ENCODE measurements around the gene ADAD2. TPM values are rescaled to one million over a fixed set of nuclear protein-coding genes. Genes with fewer than 3 reads are reported as not detected.
"Not testable (repeated sequence)": the region's sequence is repeated elsewhere in the genome, so short reads cannot be mapped to it uniquely, and the experiment has no call there.

ADAD2 gene
- total and polyA plus RNA-seq, 2 donors (not counting 1 experiment from before 2014, with no cell fraction given): 0.06 TPM; not detected in 1

DNA sequence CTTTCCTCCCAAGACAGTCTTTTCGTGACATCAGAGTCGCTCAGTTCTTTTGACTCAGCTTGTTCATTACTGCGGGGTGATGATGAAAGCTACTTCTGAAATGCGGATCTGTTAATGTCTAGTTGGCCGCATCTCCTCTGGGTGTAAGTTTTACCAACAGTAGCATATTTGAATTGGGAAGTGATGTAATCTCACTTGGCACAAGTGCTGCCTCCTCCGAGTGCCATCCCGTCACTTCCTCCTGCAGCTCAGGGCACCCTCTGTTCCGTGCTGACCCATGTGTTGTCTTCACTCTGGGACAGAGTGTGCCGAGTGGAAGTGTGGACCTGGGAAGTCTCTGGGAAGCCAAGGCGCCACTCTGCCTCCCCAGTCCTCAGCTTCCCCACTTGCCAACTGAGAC lies 8.9 kb downstream of the ADAD2 start:
- Histone ChIP-seq H2AFZ (ENCODE audit: insufficient read depth, low read depth, low read length, poor library complexity, severe bottlenecking) (no peak overlapping the region), H3K27me3 (replicated peaks in 1 of 4; ENCODE audit: control extremely low read depth in 1 of 4, control insufficient read depth in 3 of 4, insufficient read depth in 4 of 4, low read length in 3 of 4) (no peaks in the 10 kb centered on the region), H3K4me1 (ENCODE audit: control insufficient read depth in 2 of 2, insufficient read depth in 2 of 2, low read length in 2 of 2) (no peaks in the 10 kb centered on the region), H3K27ac (ENCODE audit: low read length in 2 of 2) (no peak overlapping the region), H3K36me3 (replicated peaks in 1 of 2; ENCODE audit: control extremely low read depth in 1 of 2, control insufficient read depth in 1 of 2, extremely low read depth in 1 of 2, insufficient read depth in 2 of 2, low read length in 1 of 2) (no peaks in the 10 kb centered on the region), H4K20me1 (ENCODE audit: control insufficient read depth, insufficient read depth, low read length, poor library complexity, severe bottlenecking) (no peaks in the 10 kb centered on the region), H3K9me3 (ENCODE audit: control extremely low read depth in 1 of 3, control insufficient read depth in 2 of 3, insufficient read depth in 1 of 3, low read length in 2 of 3) (no peaks in the 10 kb centered on the region), H3K79me2 (ENCODE audit: control insufficient read depth, insufficient read depth, low read length) (no peaks in the 10 kb centered on the region), H3K4me2 (replicated peaks; ENCODE audit: low read depth, low read length, poor library complexity, severe bottlenecking) (no peak overlapping the region), H3K4me3 (ENCODE audit: control extremely low read depth in 1 of 5, extremely low read depth in 1 of 5, insufficient read depth in 1 of 5, low read depth in 2 of 5, low read length in 4 of 5) (no peak overlapping the region), H3K9ac (ENCODE audit: low read length) (no peak overlapping the region)
- intact Hi-C loops (cut with micrococcal nuclease): no loop called here
- Mint-ChIP-seq H3K4me1 (no peaks in the 10 kb centered on the region), H3K27me3 (peaks cover 3% of the 10 kb centered on the region), H3K27ac (no peak overlapping the region), H3K4me3 (no peak overlapping the region), H3K9me3 (ENCODE audit: insufficient read depth) (no peaks in the 10 kb centered on the region)
- ATAC-seq (ENCODE audit: low read depth) (no peak), DNase-seq (no peak)
- TF ChIP-seq EZH2 (IDR thresholded peaks at IDR 0.05; ENCODE audit: borderline replicate concordance, insufficient read depth, low read depth, low read length, poor library complexity, severe bottlenecking): no peak
- TF ChIP-seq, protein P1, sequence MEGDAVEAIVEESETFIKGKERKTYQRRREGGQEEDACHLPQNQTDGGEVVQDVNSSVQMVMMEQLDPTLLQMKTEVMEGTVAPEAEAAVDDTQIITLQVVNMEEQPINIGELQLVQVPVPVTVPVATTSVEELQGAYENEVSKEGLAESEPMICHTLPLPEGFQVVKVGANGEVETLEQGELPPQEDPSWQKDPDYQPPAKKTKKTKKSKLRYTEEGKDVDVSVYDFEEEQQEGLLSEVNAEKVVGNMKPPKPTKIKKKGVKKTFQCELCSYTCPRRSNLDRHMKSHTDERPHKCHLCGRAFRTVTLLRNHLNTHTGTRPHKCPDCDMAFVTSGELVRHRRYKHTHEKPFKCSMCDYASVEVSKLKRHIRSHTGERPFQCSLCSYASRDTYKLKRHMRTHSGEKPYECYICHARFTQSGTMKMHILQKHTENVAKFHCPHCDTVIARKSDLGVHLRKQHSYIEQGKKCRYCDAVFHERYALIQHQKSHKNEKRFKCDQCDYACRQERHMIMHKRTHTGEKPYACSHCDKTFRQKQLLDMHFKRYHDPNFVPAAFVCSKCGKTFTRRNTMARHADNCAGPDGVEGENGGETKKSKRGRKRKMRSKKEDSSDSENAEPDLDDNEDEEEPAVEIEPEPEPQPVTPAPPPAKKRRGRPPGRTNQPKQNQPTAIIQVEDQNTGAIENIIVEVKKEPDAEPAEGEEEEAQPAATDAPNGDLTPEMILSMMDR (IDR thresholded peaks at IDR 0.05): no peak
- WGBS (ENCODE audit: insufficient coverage): 70% methylated on average over 8 of the region's 10 CpGs
- ChIA-PET POLR2A (no interaction called here), CTCF (no interaction called here)

DNA sequence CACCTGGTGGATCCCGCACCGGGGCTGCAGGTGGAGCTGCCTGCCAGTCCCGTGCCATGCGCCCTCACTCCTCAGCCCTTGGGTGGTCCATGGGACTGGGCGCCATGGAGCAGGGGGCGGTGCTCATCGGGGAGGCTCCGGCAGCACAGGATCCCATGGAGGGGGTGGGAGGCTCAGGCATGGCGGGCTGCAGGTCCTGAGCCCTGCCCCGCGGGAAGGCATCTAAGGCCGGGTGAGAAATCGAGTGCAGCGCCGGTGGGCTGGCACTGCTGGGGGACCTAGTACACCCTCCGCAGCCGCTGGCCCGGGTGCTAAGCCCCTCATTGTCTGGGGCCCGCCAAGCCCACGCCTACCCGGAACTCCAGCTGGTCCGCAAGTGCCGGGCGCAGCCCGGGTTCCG lies 13.6 kb downstream of the ADAD2 start:
- H3K79me2 ChIP-seq (ENCODE audit: control insufficient read depth, insufficient read depth, low read length); H2AFZ ChIP-seq (ENCODE audit: insufficient read depth, low read depth, low read length, poor library complexity, severe bottlenecking); H3K9ac ChIP-seq (ENCODE audit: low read length); H4K20me1 ChIP-seq (ENCODE audit: control insufficient read depth, insufficient read depth, low read length, poor library complexity, severe bottlenecking); H3K36me3 ChIP-seq (replicated peaks in 1 of 2; ENCODE audit: control extremely low read depth in 1 of 2, control insufficient read depth in 1 of 2, extremely low read depth in 1 of 2, insufficient read depth in 2 of 2, low read length in 1 of 2); H3K9me3 ChIP-seq (ENCODE audit: control extremely low read depth in 1 of 3, control insufficient read depth in 2 of 3, insufficient read depth in 1 of 3, low read length in 2 of 3); H3K9me3 Mint-ChIP-seq (ENCODE audit: insufficient read depth); H3K4me1 ChIP-seq (ENCODE audit: control insufficient read depth in 2 of 2, insufficient read depth in 2 of 2, low read length in 2 of 2); DNase-seq; H3K4me2 ChIP-seq (replicated peaks; ENCODE audit: low read depth, low read length, poor library complexity, severe bottlenecking); POLR2A ChIA-PET; H3K4me3 Mint-ChIP-seq; H3K27me3 Mint-ChIP-seq; H3K27ac Mint-ChIP-seq; intact Hi-C loops (cut with micrococcal nuclease); H3K4me3 ChIP-seq (ENCODE audit: control extremely low read depth in 1 of 5, extremely low read depth in 1 of 5, insufficient read depth in 1 of 5, low read depth in 2 of 5, low read length in 4 of 5); H3K27me3 ChIP-seq (replicated peaks in 1 of 4; ENCODE audit: control extremely low read depth in 1 of 4, control insufficient read depth in 3 of 4, insufficient read depth in 4 of 4, low read length in 3 of 4); H3K27ac ChIP-seq (ENCODE audit: low read length in 2 of 2); H3K4me1 Mint-ChIP-seq; CTCF ChIA-PET; ATAC-seq (ENCODE audit: low read depth): not testable (repeated sequence)
- 87% methylated on average over 14 of the region's 26 CpGs for WGBS (ENCODE audit: insufficient coverage)

DNA sequence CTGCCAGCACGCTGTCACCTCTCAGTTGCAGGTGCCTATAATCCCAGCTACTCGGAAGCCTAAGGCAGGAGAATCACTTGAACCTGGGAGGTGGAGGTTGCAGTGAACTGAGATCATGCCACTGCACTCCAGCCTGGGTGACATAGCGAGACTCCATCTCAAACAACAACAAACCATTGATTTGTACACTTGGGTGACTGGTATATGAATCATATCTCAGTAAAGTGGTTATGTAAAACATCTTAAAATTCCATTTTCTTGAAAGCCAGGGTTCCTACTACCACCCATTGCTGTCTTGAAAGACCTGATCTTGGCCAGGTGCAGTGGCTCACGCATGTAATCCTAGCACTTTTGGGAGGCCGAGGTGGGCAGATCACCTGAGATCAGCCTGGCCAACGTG lies 14.2 kb downstream of the ADAD2 start:
- ATAC-seq (ENCODE audit: low read depth); H3K9ac ChIP-seq (ENCODE audit: low read length); H3K36me3 ChIP-seq (replicated peaks in 1 of 2; ENCODE audit: control extremely low read depth in 1 of 2, control insufficient read depth in 1 of 2, extremely low read depth in 1 of 2, insufficient read depth in 2 of 2, low read length in 1 of 2); H3K27me3 Mint-ChIP-seq; H2AFZ ChIP-seq (ENCODE audit: insufficient read depth, low read depth, low read length, poor library complexity, severe bottlenecking); H3K4me3 ChIP-seq (ENCODE audit: control extremely low read depth in 1 of 5, extremely low read depth in 1 of 5, insufficient read depth in 1 of 5, low read depth in 2 of 5, low read length in 4 of 5); CTCF ChIA-PET; H4K20me1 ChIP-seq (ENCODE audit: control insufficient read depth, insufficient read depth, low read length, poor library complexity, severe bottlenecking); H3K9me3 Mint-ChIP-seq (ENCODE audit: insufficient read depth); H3K4me1 ChIP-seq (ENCODE audit: control insufficient read depth in 2 of 2, insufficient read depth in 2 of 2, low read length in 2 of 2); POLR2A ChIA-PET; H3K27me3 ChIP-seq (replicated peaks in 1 of 4; ENCODE audit: control extremely low read depth in 1 of 4, control insufficient read depth in 3 of 4, insufficient read depth in 4 of 4, low read length in 3 of 4); H3K9me3 ChIP-seq (ENCODE audit: control extremely low read depth in 1 of 3, control insufficient read depth in 2 of 3, insufficient read depth in 1 of 3, low read length in 2 of 3); DNase-seq; H3K4me2 ChIP-seq (replicated peaks; ENCODE audit: low read depth, low read length, poor library complexity, severe bottlenecking); intact Hi-C loops (cut with micrococcal nuclease); H3K4me1 Mint-ChIP-seq; H3K4me3 Mint-ChIP-seq; H3K27ac ChIP-seq (ENCODE audit: low read length in 2 of 2); H3K79me2 ChIP-seq (ENCODE audit: control insufficient read depth, insufficient read depth, low read length); H3K27ac Mint-ChIP-seq: not testable (repeated sequence)
- 94% methylated on average over 3 of the region's 6 CpGs for WGBS (ENCODE audit: insufficient coverage)
